HepG2 (cell line): ENCODE data around the gene TAF6L. TPM values are rescaled to one million over a fixed set of nuclear protein-coding genes. Genes with fewer than 3 reads are reported as not detected.

Experiments
- ARID2 ChIP-seq: sonication (generic); formaldehyde crosslinking; IDR thresholded peaks from 2 replicates; pipeline ENCODE4 v1.8.1; 2022; ENCODE audit warnings: mild to moderate bottlenecking, missing genetic modification reagents, borderline replicate concordance
- ARNTL ChIP-seq: sonication (generic); formaldehyde crosslinking; IDR thresholded peaks from 2 replicates; pipeline ENCODE4 v1.4.0; 2020; ENCODE audit warnings: mild to moderate bottlenecking, missing genetic modification reagents
- ATF1 ChIP-seq: IDR thresholded peaks from 2 replicates; pipeline ENCODE4 v1.6.1; 2016; ENCODE audit warnings: mild to moderate bottlenecking, control low read depth
- ATF4 ChIP-seq, 2 experiments: fragments of 450-650 bp in 1 of 2; sonication (generic) in 1 of 2; formaldehyde crosslinking; IDR thresholded peaks; 2 replicates each; pipeline versions ENCODE4 v1.5.0 to v1.8.0; 2020 to 2022; ENCODE audit warnings: mild to moderate bottlenecking in 1 of 2, missing genetic modification reagents in 1 of 2
- GTF3A ChIP-seq: sonication (generic); formaldehyde crosslinking; conservative IDR thresholded peaks from 2 replicates; pipeline ENCODE4 v1.4.0; 2020; ENCODE audit warnings: mild to moderate bottlenecking, missing genetic modification reagents
- HOXA3 ChIP-seq: sonication (generic); formaldehyde crosslinking; IDR thresholded peaks from 2 replicates; pipeline ENCODE4 v1.5.0; 2020; ENCODE audit warnings: missing genetic modification reagents
- JDP2 ChIP-seq: sonication (generic); formaldehyde crosslinking; IDR thresholded peaks from 2 replicates; pipeline ENCODE4 v1.8.1; 2022; ENCODE audit warnings: missing genetic modification reagents, borderline replicate concordance
- KLF16 ChIP-seq, 2 experiments: sonication (generic) in 1 of 2; formaldehyde crosslinking in 1 of 2; IDR thresholded peaks; 2 replicates each; pipeline versions ENCODE4 v1.6.1 to v1.8.0; 2016 to 2023; ENCODE audit warnings: missing genetic modification reagents in 2 of 2, missing compliant biosample characterization in 1 of 2
- MEIS1 ChIP-seq: sonication (generic); formaldehyde crosslinking; IDR thresholded peaks from 2 replicates; pipeline ENCODE4 v1.9.0; 2021; ENCODE audit warnings: mild to moderate bottlenecking, missing genetic modification reagents, moderate library complexity, borderline replicate concordance
- MTF2 ChIP-seq: sonication (generic); formaldehyde crosslinking; IDR thresholded peaks from 2 replicates; pipeline ENCODE4 v1.5.0; 2020; ENCODE audit warnings: missing genetic modification reagents, borderline replicate concordance
- MZF1 ChIP-seq: sonication (generic); formaldehyde crosslinking; IDR thresholded peaks from 2 replicates; pipeline ENCODE4 v1.8.1; 2023; ENCODE audit warnings: mild to moderate bottlenecking, missing genetic modification reagents, borderline replicate concordance
- SALL2 ChIP-seq: sonication (generic); formaldehyde crosslinking; IDR thresholded peaks from 2 replicates; pipeline ENCODE4 v1.8.1; 2023; ENCODE audit warnings: mild to moderate bottlenecking, missing genetic modification reagents, inconsistent platforms
- SMARCC2 ChIP-seq: fragments of 450-650 bp; IDR thresholded peaks from 2 replicates; pipeline ENCODE4 v1.6.1; 2017; ENCODE audit warnings: antibody characterized with exemption, mild to moderate bottlenecking
- SP1 ChIP-seq, 2 experiments: fragments of 450-650 bp in 1 of 2; sonication (generic) in 1 of 2; formaldehyde crosslinking in 1 of 2; IDR thresholded peaks; 2 replicates each; pipeline versions ENCODE4 v1.4.0 to v1.6.1; 2016 to 2020; ENCODE audit warnings: missing genetic modification reagents in 1 of 2
- SRSF4 ChIP-seq: fragments of 200-400 bp; formaldehyde crosslinking; IDR thresholded peaks from one replicate; pipeline ENCODE4 v1.6.1; 2018; ENCODE audit warnings: mild to moderate bottlenecking, low read depth, low read length, moderate library complexity; ENCODE audit not compliant: poor library complexity, severe bottlenecking
- YEATS2 ChIP-seq: sonication (generic); formaldehyde crosslinking; IDR thresholded peaks from 2 replicates; pipeline ENCODE4 v1.4.0; 2020; ENCODE audit warnings: missing genetic modification reagents, borderline replicate concordance
- ZNF44 ChIP-seq: sonication (generic); formaldehyde crosslinking; IDR thresholded peaks from 2 replicates; pipeline ENCODE4 v1.5.1; 2020; ENCODE audit warnings: mild to moderate bottlenecking, missing genetic modification reagents
- ZNF501 ChIP-seq: sonication (generic); formaldehyde crosslinking; IDR thresholded peaks from 2 replicates; pipeline ENCODE4 v1.5.1; 2020; ENCODE audit warnings: mild to moderate bottlenecking, moderate library complexity, missing genetic modification reagents
- ZNF670 ChIP-seq: sonication (generic); formaldehyde crosslinking; IDR thresholded peaks from 2 replicates; pipeline ENCODE4 v1.8.0; 2022; ENCODE audit warnings: mild to moderate bottlenecking, missing genetic modification reagents, borderline replicate concordance
- ZNF674 ChIP-seq: sonication (generic); formaldehyde crosslinking; IDR thresholded peaks from 2 replicates; pipeline ENCODE4 v1.5.0; 2020; ENCODE audit warnings: low read depth, mild to moderate bottlenecking, missing genetic modification reagents
- ZNF678 ChIP-seq: sonication (generic); formaldehyde crosslinking; IDR thresholded peaks from 2 replicates; pipeline ENCODE4 v1.4.0; 2020; ENCODE audit warnings: mild to moderate bottlenecking, missing genetic modification reagents
- ZNF784 ChIP-seq: sonication (generic); formaldehyde crosslinking; IDR thresholded peaks from 2 replicates; pipeline ENCODE4 v1.5.1; 2020; ENCODE audit warnings: missing genetic modification reagents, mild to moderate bottlenecking, borderline replicate concordance
- ZSCAN20 ChIP-seq: sonication (generic); formaldehyde crosslinking; IDR thresholded peaks from 2 replicates; pipeline ENCODE4 v1.4.0; 2020; ENCODE audit warnings: missing genetic modification reagents, mild to moderate bottlenecking, borderline replicate concordance
- polyA plus RNA-seq, 8 experiments: library from polyadenylated mRNA; depleted of rRNA in 3 of 8; stranded (reverse) in 7 of 8; unstranded in 1 of 8; fragments of >200 nt; fragmentation: Illumina TruSeq in 4 of 8; extraction: Trizol in 4 of 8; gene quantifications; 2 replicates each; pipeline versions ENCODE4 v1.2.1 to v1.2.3, GENCODE V29; 2011 to 2016; ENCODE audit warnings: low read depth in 4 of 8, missing spikeins in 1 of 8, mixed read lengths in 1 of 8; ENCODE audit not compliant: insufficient read depth in 1 of 8
- total RNA-seq, 5 experiments: library from RNA; depleted of rRNA; stranded (reverse); fragments of >200 nt; fragmentation: Illumina TruSeq; extraction: Trizol; gene quantifications; 2 replicates each; pipeline ENCODE4 v1.2.3, GENCODE V29; 2016; ENCODE audit warnings: low read depth in 1 of 5
- TF ChIP-seq, protein P1 (sequence below): sonication (generic); IDR thresholded peaks from 2 replicates; pipeline ENCODE4 v1.6.1; 2016; ENCODE audit warnings: low read depth, borderline replicate concordance
- TF ChIP-seq, protein P2 (sequence below): sonication (generic); formaldehyde crosslinking; IDR thresholded peaks from 2 replicates; pipeline ENCODE4 v1.4.0; 2020; ENCODE audit warnings: missing genetic modification reagents, borderline replicate concordance

Gene TAF6L
- total and polyA plus RNA-seq, 2 of the 13 experiments (the other 11 are each of a cell fraction or from before 2014, with no cell fraction given), result 12.6 to 19.4 TPM

- TF ChIP-seq, protein P1, sequence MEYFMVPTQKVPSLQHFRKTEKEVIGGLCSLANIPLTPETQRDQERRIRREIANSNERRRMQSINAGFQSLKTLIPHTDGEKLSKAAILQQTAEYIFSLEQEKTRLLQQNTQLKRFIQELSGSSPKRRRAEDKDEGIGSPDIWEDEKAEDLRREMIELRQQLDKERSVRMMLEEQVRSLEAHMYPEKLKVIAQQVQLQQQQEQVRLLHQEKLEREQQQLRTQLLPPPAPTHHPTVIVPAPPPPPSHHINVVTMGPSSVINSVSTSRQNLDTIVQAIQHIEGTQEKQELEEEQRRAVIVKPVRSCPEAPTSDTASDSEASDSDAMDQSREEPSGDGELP, result peak; percentile 37; the same call in 1 of the 2 replicates
- TF ChIP-seq ZSCAN20 (CRISPR knock-in tag) (no peak), YEATS2 (CRISPR knock-in tag) (peak; percentile 52), ZNF784 (CRISPR knock-in tag) (no peak), ARNTL (CRISPR knock-in tag) (no peak), ZNF678 (no peak), GTF3A (no peak), ATF4 (CRISPR knock-in tag; IDR thresholded peaks at IDR 0.05) (no peak), MTF2 (CRISPR knock-in tag) (no peak), JDP2 (CRISPR knock-in tag) (no peak), HOXA3 (CRISPR knock-in tag) (peak; percentile 41; the same call in 1 of the 2 replicates), MZF1 (CRISPR knock-in tag) (no peak), SMARCC2 (no peak), SRSF4 (no peak), ATF1 (CRISPR knock-in tag) (peak; percentile 70), SP1 (IDR thresholded peaks at IDR 0.05) (peak; percentile 78), SP1 (CRISPR knock-in tag; IDR thresholded peaks at IDR 0.05) (peak; percentile 90), MEIS1 (CRISPR knock-in tag) (peak; percentile 79; the same call in 1 of the 2 replicates), ZNF44 (CRISPR knock-in tag) (no peak), ARID2 (CRISPR knock-in tag) (no peak), ZNF674 (CRISPR knock-in tag) (no peak), ZNF501 (CRISPR knock-in tag) (peak; percentile 74), ZNF670 (CRISPR knock-in tag) (no peak), KLF16 (CRISPR knock-in tag; IDR thresholded peaks at IDR 0.05) (no peak; a peak in 1 of 4 replicates), SALL2 (no peak)
- TF ChIP-seq, protein P2, sequence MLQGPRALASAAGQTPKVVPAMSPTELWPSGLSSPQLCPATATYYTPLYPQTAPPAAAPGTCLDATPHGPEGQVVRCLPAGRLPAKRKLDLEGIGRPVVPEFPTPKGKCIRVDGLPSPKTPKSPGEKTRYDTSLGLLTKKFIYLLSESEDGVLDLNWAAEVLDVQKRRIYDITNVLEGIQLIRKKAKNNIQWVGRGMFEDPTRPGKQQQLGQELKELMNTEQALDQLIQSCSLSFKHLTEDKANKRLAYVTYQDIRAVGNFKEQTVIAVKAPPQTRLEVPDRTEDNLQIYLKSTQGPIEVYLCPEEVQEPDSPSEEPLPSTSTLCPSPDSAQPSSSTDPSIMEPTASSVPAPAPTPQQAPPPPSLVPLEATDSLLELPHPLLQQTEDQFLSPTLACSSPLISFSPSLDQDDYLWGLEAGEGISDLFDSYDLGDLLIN (CRISPR knock-in tag), result no peak
Observed at GRCh38 chr11:62753736-62754603, 17.2 kb upstream of the TAF6L start, which contains the start of gene ZBTB3 (continued).
